Neuronal stem cell (in vitro differentiated cells): ENCODE data around the gene UNC13D.

Experiments
- DNase-seq: peaks from one replicate; pipeline ENCODE4 v3.0.0-alpha.2; 2013; ENCODE audit warnings: low spot score
- H2AFZ ChIP-seq: one replicate; pipeline ENCODE4 v1.6.1; 2013; ENCODE audit warnings: mild to moderate bottlenecking, low read length, inconsistent platforms
- H2AK5ac ChIP-seq: 2 replicates; pipeline ENCODE4 v1.6.1; 2013; ENCODE audit warnings: low read depth, mild to moderate bottlenecking, inconsistent platforms, low read length, moderate library complexity, mixed read lengths
- H2BK120ac ChIP-seq: 2 replicates; pipeline ENCODE4 v1.6.1; 2013; ENCODE audit warnings: low read depth, mild to moderate bottlenecking, inconsistent platforms, low read length, moderate library complexity, mixed read lengths
- H2BK12ac ChIP-seq: one replicate; pipeline ENCODE4 v1.6.1; 2013; ENCODE audit warnings: low read length, inconsistent platforms
- H2BK15ac ChIP-seq: 2 replicates; pipeline ENCODE4 v1.6.1; 2013; ENCODE audit warnings: mild to moderate bottlenecking, low read length, inconsistent platforms, mixed read lengths
- H2BK5ac ChIP-seq: one replicate; pipeline ENCODE4 v1.6.1; 2013; ENCODE audit warnings: inconsistent platforms, mild to moderate bottlenecking, low read length, moderate library complexity
- H3K14ac ChIP-seq: one replicate; pipeline ENCODE4 v1.6.1; 2013; ENCODE audit warnings: low read length, inconsistent platforms
- H3K18ac ChIP-seq: 2 replicates; pipeline ENCODE4 v1.6.1; 2013; ENCODE audit warnings: low read length, inconsistent platforms
- H3K23ac ChIP-seq: 2 replicates; pipeline ENCODE4 v1.6.1; 2013; ENCODE audit warnings: low read depth, mild to moderate bottlenecking, mixed read lengths, low read length, inconsistent platforms; ENCODE audit not compliant: poor library complexity
- H3K27ac ChIP-seq: replicated peaks from 3 replicates; pipeline ENCODE4 v1.5.1; 2013; ENCODE audit warnings: low read length, inconsistent platforms
- H3K27me3 ChIP-seq, 3 experiments: 2 replicates each; pipeline ENCODE4 v1.6.1; 2013; ENCODE audit warnings: low read length in 3 of 3, mild to moderate bottlenecking in 2 of 3, inconsistent platforms in 1 of 3, low read depth in 1 of 3, mixed read lengths in 1 of 3, moderate library complexity in 1 of 3; ENCODE audit not compliant: control insufficient read depth in 3 of 3, insufficient read depth in 3 of 3
- H3K36me3 ChIP-seq, 2 donors: replicated peaks in 1 of 2; 2 replicates each; pipeline ENCODE4 v1.6.1; 2013; ENCODE audit warnings: low read length in 2 of 2; ENCODE audit not compliant: control insufficient read depth in 2 of 2, insufficient read depth in 2 of 2
- H3K4ac ChIP-seq: 2 replicates; pipeline ENCODE4 v1.6.1; 2013; ENCODE audit warnings: inconsistent platforms, mild to moderate bottlenecking, low read length, moderate library complexity
- H3K4me1 ChIP-seq, 2 donors: 1 replicate in 1 of 2; 2 replicates in 1 of 2; pipeline ENCODE4 v1.6.1; 2013; ENCODE audit warnings: low read length in 2 of 2, low read depth in 1 of 2; ENCODE audit not compliant: control insufficient read depth in 2 of 2, insufficient read depth in 1 of 2
- H3K4me2 ChIP-seq: one replicate; pipeline ENCODE4 v1.6.1; 2013; ENCODE audit warnings: mild to moderate bottlenecking, low read length, inconsistent platforms; ENCODE audit not compliant: insufficient read depth, poor library complexity, severe bottlenecking
- H3K4me3 ChIP-seq, 2 donors: 2 replicates each; pipeline ENCODE4 v1.5.1; 2013; ENCODE audit warnings: low read length in 2 of 2, mild to moderate bottlenecking in 2 of 2, inconsistent platforms in 1 of 2, moderate library complexity in 1 of 2
- H3K79me1 ChIP-seq: one replicate; pipeline ENCODE4 v1.6.1; 2013; ENCODE audit warnings: low read depth, mild to moderate bottlenecking, inconsistent platforms, low read length, moderate library complexity
- H3K9ac ChIP-seq: one replicate; pipeline ENCODE4 v1.6.1; 2013; ENCODE audit warnings: mild to moderate bottlenecking, low read depth, low read length, inconsistent platforms; ENCODE audit not compliant: poor library complexity
- H3K9me3 ChIP-seq, 2 donors: replicated peaks in 1 of 2; 2 replicates each; pipeline versions ENCODE3 to v1.6.1; 2013; ENCODE audit warnings: low read length in 2 of 2, mild to moderate bottlenecking in 2 of 2, inconsistent platforms in 1 of 2, low read depth in 1 of 2, mixed read lengths in 1 of 2, moderate library complexity in 1 of 2; ENCODE audit not compliant: control insufficient read depth in 2 of 2, insufficient read depth in 1 of 2
- H4K8ac ChIP-seq: one replicate; pipeline ENCODE4 v1.6.1; 2013; ENCODE audit warnings: low read depth, mild to moderate bottlenecking, inconsistent platforms, low read length, moderate library complexity
- H4K91ac ChIP-seq: one replicate; pipeline ENCODE4 v1.6.1; 2013; ENCODE audit warnings: low read length, low read depth, mild to moderate bottlenecking, inconsistent platforms; ENCODE audit not compliant: poor library complexity
- WGBS, 2 donors: extraction: QIAGEN DNeasy Blood & Tissue Kit; methylation state at CpG; one replicate each; pipeline ENCODE4 v1.1.7; 2013; ENCODE audit warnings: missing lambda C conversion rate in 2 of 2, mixed read lengths in 1 of 2; ENCODE audit not compliant: insufficient read length in 2 of 2, insufficient replicate concordance in 1 of 2; ENCODE audit errors: extremely low coverage in 2 of 2; 5-methylcytosine and 5-hydroxymethylcytosine counted together

The UNC13D gene

GRCh38 chr17:75835654-75835987, 8.6 kb downstream of the UNC13D start:
- Histone ChIP-seq H3K27ac (no peak overlapping the region), H2AFZ (no peak overlapping the region), H2BK5ac (no peak overlapping the region), H3K4me1 (peaks cover 9 to 12% of the 10 kb centered on the region in 2 donors), H3K27me3 (no peaks in the 10 kb centered on the region), H3K9me3 (no peaks in the 10 kb centered on the region), H3K4ac (peak overlapping the region; percentile 66), H4K8ac (peak overlapping the region; percentile 65), H3K36me3 (no peaks in the 10 kb centered on the region), H3K79me1 (peaks cover 2% of the 10 kb centered on the region), H3K23ac (peak overlapping the region; percentile 65), H4K91ac (peak overlapping the region; percentile 64), H2BK15ac (peak overlapping the region; percentile 26), H3K4me2 (no peak overlapping the region), H2BK12ac (no peak overlapping the region), H3K4me3 (no peak overlapping the region), H3K18ac (peak overlapping the region; percentile 17), H3K14ac (no peak overlapping the region), H2AK5ac (peak overlapping the region; percentile 88), H2BK120ac (no peak overlapping the region), H3K9ac (peak overlapping the region; percentile 44)
- DNase-seq: no peak
- no CpG with 5 or more reads among the region's 9 CpGs for WGBS, 2 donors

- H4K91ac ChIP-seq: peak overlapping the region; percentile 64
- no peak for DNase-seq
- H2AFZ ChIP-seq: no peak overlapping the region
- H3K4me1 ChIP-seq: peaks cover 9 to 15% of the 10 kb centered on the region in 2 donors
- no peaks in the 10 kb centered on the region for H3K27me3 ChIP-seq
- no peak overlapping the region for H3K14ac ChIP-seq
- no peak overlapping the region for H2BK12ac ChIP-seq
- H3K4me2 ChIP-seq: no peak overlapping the region
- no peak overlapping the region for H3K9ac ChIP-seq
- no peaks in the 10 kb centered on the region for H3K36me3 ChIP-seq
- no peak overlapping the region for H3K23ac ChIP-seq
- H3K18ac ChIP-seq: peak overlapping the region; percentile 17
- H3K4me3 ChIP-seq: no peak overlapping the region
- peak overlapping the region; percentile 65 for H4K8ac ChIP-seq
- peaks cover 2% of the 10 kb centered on the region for H3K79me1 ChIP-seq
- H2BK5ac ChIP-seq: no peak overlapping the region
- H2BK15ac ChIP-seq: peak overlapping the region; percentile 26
- no CpG with 5 or more reads among the region's 24 CpGs for WGBS, 2 donors
- H2BK120ac ChIP-seq: no peak overlapping the region
- H3K9me3 ChIP-seq: no peaks in the 10 kb centered on the region
- peak overlapping the region; percentile 88 for H2AK5ac ChIP-seq
- no peak overlapping the region for H3K27ac ChIP-seq
- no peak overlapping the region for H3K4ac ChIP-seq
Measured at GRCh38 chr17:75834928-75835653, 9.1 kb downstream of the UNC13D start.

DNA sequence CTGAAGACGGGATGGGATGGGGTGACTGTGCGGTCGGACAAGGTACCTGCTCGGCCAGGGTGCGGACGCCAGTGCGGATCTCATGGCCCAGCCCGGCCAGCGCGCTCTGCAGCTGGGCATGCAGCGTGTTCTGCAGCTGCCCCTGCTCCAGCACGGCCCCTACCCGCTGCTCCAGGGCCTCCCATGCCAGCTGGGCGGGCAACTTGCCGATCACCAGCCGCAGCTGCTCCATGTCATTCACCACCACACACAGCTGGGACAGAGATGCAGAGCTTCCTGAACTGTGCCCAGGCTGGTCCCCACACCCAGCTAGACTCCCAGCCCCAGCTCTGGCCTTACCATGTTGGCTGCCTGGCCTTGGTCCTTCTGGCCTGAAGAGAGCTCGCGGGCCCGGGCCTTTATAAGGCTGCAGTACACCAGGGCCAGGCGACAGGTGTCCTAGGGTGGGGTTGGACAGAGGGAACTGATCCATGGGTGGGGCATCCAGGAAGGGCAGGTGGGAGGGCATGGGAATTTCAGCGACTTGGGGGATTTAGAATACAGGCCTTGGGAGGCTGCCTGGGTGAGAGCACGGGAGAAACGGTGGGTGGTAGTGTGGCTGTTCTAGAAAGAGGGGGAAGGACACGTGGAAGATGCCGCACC, 9.8 kb downstream of the UNC13D start:
- WGBS, 2 donors: no CpG with 5 or more reads among the region's 25 CpGs
- Histone ChIP-seq H3K4me1 (peaks cover 9 to 15% of the 10 kb centered on the region in 2 donors), H2BK5ac (no peak overlapping the region), H2BK120ac (no peak overlapping the region), H2BK12ac (no peak overlapping the region), H3K79me1 (peaks cover 2% of the 10 kb centered on the region), H3K4me2 (no peak overlapping the region), H3K18ac (peak overlapping the region; percentile 42), H2BK15ac (peak overlapping the region; percentile 21), H3K27me3 (no peaks in the 10 kb centered on the region), H3K9ac (peak overlapping the region; percentile 51), H3K4me3 (no peak overlapping the region), H4K91ac (no peak overlapping the region), H3K9me3 (no peaks in the 10 kb centered on the region), H3K14ac (peak overlapping the region; percentile 41), H3K36me3 (no peaks in the 10 kb centered on the region), H3K4ac (no peak overlapping the region), H3K23ac (peak overlapping the region; percentile 81), H4K8ac (no peak overlapping the region), H2AK5ac (peak overlapping the region; percentile 14), H2AFZ (no peak overlapping the region), H3K27ac (no peak overlapping the region)
- DNase-seq: no peak

DNA sequence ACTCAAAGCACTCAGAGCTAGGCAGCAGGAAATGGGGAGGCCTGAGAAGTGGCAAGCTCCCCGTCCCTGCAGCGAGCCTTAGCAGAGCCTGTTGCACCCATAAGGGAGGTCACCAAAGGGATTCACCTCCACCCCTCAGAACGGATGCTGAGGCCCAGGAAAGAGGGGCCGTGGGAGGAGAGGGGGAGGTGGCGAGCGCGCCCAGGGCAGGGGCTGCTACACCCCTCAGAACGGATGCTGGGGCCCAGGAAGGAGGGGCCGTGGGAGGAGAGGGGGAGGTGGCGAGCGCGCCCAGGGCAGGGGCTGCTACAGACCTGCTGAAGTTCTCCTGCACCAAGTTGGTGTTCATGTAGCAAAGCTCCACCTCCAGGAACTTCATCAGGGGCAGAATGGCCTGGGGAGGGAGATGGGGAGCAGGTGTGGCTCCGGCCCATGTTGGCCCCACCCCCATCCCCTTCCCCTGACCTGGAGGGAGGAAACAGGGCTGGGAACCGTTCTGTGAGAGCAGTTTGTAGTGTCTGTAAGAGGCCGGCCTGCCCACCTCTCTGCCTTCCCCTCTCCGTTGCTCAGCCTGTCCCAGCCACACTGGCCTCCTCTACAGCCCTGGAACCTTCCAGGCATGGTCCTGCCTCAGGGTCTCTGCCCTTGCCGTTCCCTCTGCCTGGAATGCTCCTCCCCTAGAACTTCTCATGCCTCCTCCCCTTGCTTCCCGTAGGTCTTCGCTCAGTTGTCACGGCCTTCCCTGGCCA, 11.4 kb downstream of the UNC13D start:
- Histone ChIP-seq H3K9ac (peak overlapping the region; percentile 74), H4K91ac (no peak overlapping the region), H3K9me3 (no peaks in the 10 kb centered on the region), H3K4me2 (peak overlapping the region; percentile 3), H2BK12ac (peak overlapping the region; percentile 66), H2BK5ac (peak overlapping the region; percentile 71), H3K14ac (peak overlapping the region; percentile 78), H2BK120ac (peak overlapping the region; percentile 89), H3K23ac (no peak overlapping the region), H3K18ac (peak overlapping the region; percentile 94), H3K79me1 (peaks cover 2% of the 10 kb centered on the region), H3K4ac (peak overlapping the region; percentile 90), H3K27me3 (no peaks in the 10 kb centered on the region), H2BK15ac (peak overlapping the region; percentile 64), H2AFZ (peak overlapping the region; percentile 52), H3K27ac (no peak overlapping the region), H4K8ac (peak overlapping the region; percentile 76), H3K4me1 (peaks cover 14 to 18% of the 10 kb centered on the region in 2 donors), H3K4me3 (no peak overlapping the region), H3K36me3 (no peaks in the 10 kb centered on the region), H2AK5ac (peak overlapping the region; percentile 58)
- no peak for DNase-seq
- WGBS, 2 donors: no CpG with 5 or more reads among the region's 20 CpGs
